Activated T-helper 1 cell treated with anti-CD3 and anti-CD28 coated beads, Interleukin-12 subunit alpha, Interleukin-12 subunit beta, Interleukin-2, Interleukin-4 antibody, amounts not matched to agents 30 ng/mL and 10 ng/mL and 1 ng/mL, durations not matched to agents 14 hours and 24 hours and 36 hours (primary cell): ENCODE results near the gene PHGDH. TPM values are rescaled to one million over a fixed set of nuclear protein-coding genes. Genes with fewer than 3 reads are reported as not detected.

Experiments used
- DNase-seq: peaks from one replicate; pipeline ENCODE4 v3.0.0; 2021; ENCODE audit warnings: low spot score
- H3K27ac Mint-ChIP-seq: one replicate; pipeline ENCODE4 v1.8.0; 2021; ENCODE audit warnings: mild to moderate bottlenecking, mixed read lengths
- H3K27me3 Mint-ChIP-seq: one replicate; pipeline ENCODE4 v1.8.0; 2022; ENCODE audit warnings: mild to moderate bottlenecking, moderate library complexity, mixed read lengths; ENCODE audit not compliant: insufficient read depth
- H3K36me3 Mint-ChIP-seq: one replicate; pipeline ENCODE4 v1.8.0; 2021; ENCODE audit warnings: low read depth, mixed read lengths
- H3K4me1 Mint-ChIP-seq: one replicate; pipeline ENCODE4 v1.8.0; 2021; ENCODE audit warnings: low read depth, mixed read lengths
- H3K4me3 Mint-ChIP-seq: one replicate; pipeline ENCODE4 v1.8.0; 2021; ENCODE audit warnings: mild to moderate bottlenecking, moderate library complexity, mixed read lengths
- H3K9me3 Mint-ChIP-seq: one replicate; pipeline ENCODE4 v1.8.0; 2021; ENCODE audit warnings: mixed read lengths
- intact Hi-C: fragments of 100-400 bp; cut with micrococcal nuclease; formaldehyde crosslinking; loops from one replicate; pipeline ENCODE4 v1.15.1; 2024
- total RNA-seq: library from RNA; stranded (reverse); gene quantifications from 2 replicates; pipeline ENCODE4 v1.2.3, GENCODE V29; 2022

Gene PHGDH
- total RNA-seq, 1 donor from 2014 or later, result 49.3 TPM

DNA sequence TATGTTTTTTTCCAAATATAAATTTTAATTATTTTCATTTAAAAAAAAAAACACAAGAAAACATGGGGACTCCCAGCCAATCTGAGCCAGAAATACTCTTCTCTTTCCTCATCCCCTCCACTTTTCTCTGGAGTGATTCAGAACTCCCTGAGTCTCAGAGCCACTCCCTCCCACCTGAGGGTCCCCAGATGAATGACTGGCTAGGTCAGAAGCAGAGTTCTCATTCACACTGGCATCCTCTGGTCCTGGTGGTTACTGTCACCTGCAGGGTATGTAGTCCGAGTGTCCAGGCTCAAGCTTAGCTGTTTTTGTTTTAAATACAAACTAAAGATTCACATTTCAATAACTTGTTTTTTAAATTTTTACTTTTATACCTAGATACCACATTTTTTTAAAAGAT lies 50.7 kb downstream of the PHGDH start:
- H3K27ac Mint-ChIP-seq, result no peak overlapping the region
- no peak overlapping the region for H3K4me3 Mint-ChIP-seq
- peaks cover 29% of the 10 kb centered on the region for H3K27me3 Mint-ChIP-seq
- H3K9me3 Mint-ChIP-seq, result no peaks in the 10 kb centered on the region
- intact Hi-C loops, result no loop called here
- H3K36me3 Mint-ChIP-seq, result no peaks in the 10 kb centered on the region
- no peak for DNase-seq
- peaks cover 12% of the 10 kb centered on the region for H3K4me1 Mint-ChIP-seq

DNA sequence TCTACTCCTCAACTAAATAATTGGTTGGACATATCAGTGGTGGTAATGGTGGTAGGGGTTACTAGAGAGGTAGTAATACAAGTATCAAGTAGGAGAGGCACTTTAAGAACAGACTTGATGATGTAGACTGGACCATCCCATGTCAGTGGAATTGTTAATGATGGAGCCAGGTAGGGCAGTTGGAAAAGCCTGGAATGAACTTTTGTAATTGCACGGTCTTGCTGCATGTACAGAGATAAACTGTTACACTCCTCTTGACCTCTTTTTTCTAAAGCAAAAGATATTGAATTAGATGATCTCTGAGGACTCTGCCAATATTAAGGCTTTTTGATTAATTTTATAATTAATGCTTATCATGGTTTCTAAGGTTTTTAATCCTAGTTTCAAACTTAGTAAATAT lies 51.2 kb downstream of the PHGDH start:
- peaks cover 24% of the 10 kb centered on the region for H3K27me3 Mint-ChIP-seq
- H3K27ac Mint-ChIP-seq, result no peak overlapping the region
- H3K9me3 Mint-ChIP-seq, result no peaks in the 10 kb centered on the region
- intact Hi-C loops, result no loop called here
- peaks cover 7% of the 10 kb centered on the region for H3K4me1 Mint-ChIP-seq
- DNase-seq, result no peak
- H3K36me3 Mint-ChIP-seq, result no peaks in the 10 kb centered on the region
- no peak overlapping the region for H3K4me3 Mint-ChIP-seq

- Mint-ChIP-seq H3K4me3 (no peak overlapping the region), H3K9me3 (no peaks in the 10 kb centered on the region), H3K27ac (no peak overlapping the region), H3K27me3 (peaks cover 29% of the 10 kb centered on the region), H3K36me3 (no peaks in the 10 kb centered on the region), H3K4me1 (no peaks in the 10 kb centered on the region)
- intact Hi-C loops, result no loop called here
- DNase-seq, result no peak
Observed at GRCh38 chr1:119764220-119764619, 52.5 kb downstream of the PHGDH start.

- Mint-ChIP-seq H3K4me3 (no peak overlapping the region), H3K27me3 (peaks cover 23% of the 10 kb centered on the region), H3K9me3 (no peaks in the 10 kb centered on the region), H3K27ac (no peak overlapping the region), H3K4me1 (no peaks in the 10 kb centered on the region), H3K36me3 (no peaks in the 10 kb centered on the region)
- intact Hi-C loops, result no loop called here
- no peak for DNase-seq
Observed at GRCh38 chr1:119766374-119766794, 54.6 kb downstream of the PHGDH start.

- Mint-ChIP-seq H3K4me1 (no peaks in the 10 kb centered on the region), H3K9me3 (no peaks in the 10 kb centered on the region), H3K27me3 (peaks cover 26% of the 10 kb centered on the region), H3K27ac (no peak overlapping the region), H3K4me3 (no peak overlapping the region), H3K36me3 (no peaks in the 10 kb centered on the region)
- DNase-seq, result no peak
- intact Hi-C loops, result no loop called here
Observed at GRCh38 chr1:119767486-119767885, 55.8 kb downstream of the PHGDH start.

DNA sequence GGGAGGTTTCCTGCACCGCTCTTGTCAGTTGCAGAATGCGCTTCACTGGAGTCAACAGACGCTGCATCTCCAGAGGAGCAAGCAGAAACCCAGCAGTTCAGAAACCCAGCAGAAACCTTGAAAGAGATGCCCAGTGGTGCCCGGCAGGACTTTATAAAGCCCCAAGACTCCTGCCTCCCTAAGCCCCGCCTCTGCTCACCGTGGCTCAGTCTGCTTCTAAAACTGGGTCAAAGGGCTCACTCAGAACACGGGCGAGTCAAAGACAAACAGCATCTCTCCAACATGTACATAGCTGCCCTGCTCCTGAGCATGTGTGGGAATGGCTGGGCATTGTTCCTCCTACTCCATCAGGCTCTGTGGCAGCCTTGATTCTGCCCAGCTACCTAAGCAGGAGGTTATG lies 57.0 kb downstream of the PHGDH start, which contains the start of gene HMGCS2:
HMGCS2 (minus strand) TSS at position 128 of the 400 bp plus-strand sequence; CDS start at position 67, 61 bp downstream.
- no peak for DNase-seq
- no peak within 1 kb of the TSS for H3K4me3 Mint-ChIP-seq
- H3K36me3 Mint-ChIP-seq, result peaks cover 3% of the 10 kb centered on the region
- intact Hi-C loops, result no loop called here
- no peaks in the 10 kb centered on the region for H3K4me1 Mint-ChIP-seq
- no peaks in the 10 kb centered on the region for H3K9me3 Mint-ChIP-seq
- no peak within 1 kb of the TSS for H3K27ac Mint-ChIP-seq
- H3K27me3 Mint-ChIP-seq, result peaks cover 25% of the 10 kb centered on the region

DNA sequence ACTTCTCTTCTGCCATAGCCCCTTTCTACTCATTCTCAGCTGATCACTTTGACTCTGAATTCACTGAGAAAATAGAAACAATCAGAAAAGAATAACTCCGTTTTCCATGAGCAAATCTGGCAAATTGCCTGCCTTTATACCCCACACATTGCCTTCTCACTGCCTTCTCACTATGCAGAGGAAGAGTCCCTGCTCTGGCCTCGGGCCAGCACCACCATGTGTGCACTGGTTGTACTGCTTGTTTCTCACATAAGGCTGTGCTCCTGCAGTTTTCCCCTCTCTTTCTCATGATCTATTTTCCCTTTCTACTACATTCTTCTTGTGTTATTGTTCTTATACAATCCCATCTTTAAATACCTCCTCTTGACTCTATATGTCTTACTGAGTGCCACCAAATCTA lies 59.3 kb downstream of the PHGDH start:
- no peaks in the 10 kb centered on the region for H3K9me3 Mint-ChIP-seq
- intact Hi-C loops, result no loop called here

GRCh38 chr1:119771770-119772169 lies 60.0 kb downstream of the PHGDH start:
- no peak for DNase-seq
- H3K27ac Mint-ChIP-seq, result no peak overlapping the region
- no peak overlapping the region for H3K4me3 Mint-ChIP-seq
- H3K36me3 Mint-ChIP-seq, result peaks cover 3% of the 10 kb centered on the region
- no peaks in the 10 kb centered on the region for H3K9me3 Mint-ChIP-seq
- peaks cover 26% of the 10 kb centered on the region for H3K27me3 Mint-ChIP-seq
- intact Hi-C loops, result no loop called here
- no peaks in the 10 kb centered on the region for H3K4me1 Mint-ChIP-seq

More for the DNA sequence above, 59.3 kb downstream of the PHGDH start:
- Mint-ChIP-seq H3K4me3 (no peak overlapping the region), H3K4me1 (no peaks in the 10 kb centered on the region), H3K36me3 (peaks cover 3% of the 10 kb centered on the region), H3K27me3 (peaks cover 27% of the 10 kb centered on the region), H3K27ac (no peak overlapping the region)
- DNase-seq, result no peak

DNA sequence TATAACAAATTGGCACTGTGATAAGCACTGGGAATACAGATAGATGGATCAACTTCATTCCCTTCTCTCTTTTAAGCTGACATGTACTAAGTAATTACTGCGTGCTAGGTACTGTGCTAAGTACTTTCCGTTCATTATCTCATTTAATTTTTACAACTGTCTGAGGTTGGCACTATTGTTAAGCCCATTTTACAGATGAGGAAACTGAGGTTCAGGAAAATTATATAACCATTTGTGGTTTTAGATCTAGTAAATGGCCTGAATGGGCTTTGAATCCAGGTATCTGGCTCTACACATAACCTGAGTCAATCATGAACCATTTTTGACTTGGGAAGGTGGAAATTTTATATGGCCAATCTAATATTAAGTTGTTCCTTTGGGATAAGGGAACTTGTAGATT lies 60.6 kb downstream of the PHGDH start:
- H3K4me1 Mint-ChIP-seq, result no peaks in the 10 kb centered on the region
- DNase-seq, result no peak
- H3K27me3 Mint-ChIP-seq, result peaks cover 21% of the 10 kb centered on the region
- intact Hi-C loops, result no loop called here
- peaks cover 3% of the 10 kb centered on the region for H3K36me3 Mint-ChIP-seq
- H3K27ac Mint-ChIP-seq, result no peak overlapping the region
- H3K9me3 Mint-ChIP-seq, result no peaks in the 10 kb centered on the region
- H3K4me3 Mint-ChIP-seq, result no peak overlapping the region

GRCh38 chr1:119773711-119774241 lies 62.0 kb downstream of the PHGDH start:
- no peaks in the 10 kb centered on the region for H3K4me1 Mint-ChIP-seq
- intact Hi-C loops, result no loop called here
- peaks cover 3% of the 10 kb centered on the region for H3K36me3 Mint-ChIP-seq
- H3K4me3 Mint-ChIP-seq, result no peak overlapping the region
- peaks cover 18% of the 10 kb centered on the region for H3K27me3 Mint-ChIP-seq
- H3K27ac Mint-ChIP-seq, result no peak overlapping the region
- no peaks in the 10 kb centered on the region for H3K9me3 Mint-ChIP-seq
- no peak for DNase-seq

DNA sequence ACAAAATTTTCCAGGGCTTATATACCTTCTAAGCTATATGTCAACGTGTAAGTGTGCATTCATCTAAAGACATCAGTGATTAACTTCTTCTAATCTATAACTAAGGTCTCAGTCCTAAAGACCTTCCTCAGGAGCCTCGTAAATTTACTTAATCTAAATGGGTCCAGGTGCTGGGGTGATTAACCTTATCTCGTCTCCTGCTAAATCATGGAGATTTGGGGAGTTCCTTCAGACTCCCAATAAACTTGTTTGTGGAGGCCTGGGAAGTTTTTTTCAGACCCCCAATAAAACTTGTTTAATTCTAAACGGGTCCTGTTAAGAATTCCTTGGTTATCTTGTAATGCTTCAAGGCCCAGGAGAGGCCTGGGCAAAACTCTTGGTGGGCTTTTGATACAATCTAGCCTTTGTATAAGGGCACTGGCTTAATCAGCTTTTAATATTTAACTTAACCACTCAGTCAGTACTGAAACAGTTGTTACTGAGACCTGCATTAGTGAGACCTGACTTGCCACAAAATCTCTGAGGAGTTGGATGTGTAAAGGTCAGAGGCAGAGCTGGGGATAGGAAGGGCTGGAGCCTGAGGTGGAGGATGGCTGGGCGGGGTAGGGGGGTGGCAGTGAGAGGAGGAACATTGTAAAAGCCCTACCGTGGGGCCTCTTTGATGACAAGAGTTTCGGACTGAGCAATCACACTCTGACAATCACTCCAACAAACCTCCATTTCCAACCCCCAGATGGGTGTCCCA lies 63.2 kb downstream of the PHGDH start:
- Mint-ChIP-seq H3K4me1 (peaks cover 6% of the 10 kb centered on the region), H3K4me3 (no peak overlapping the region), H3K27me3 (peaks cover 18% of the 10 kb centered on the region), H3K27ac (no peak overlapping the region), H3K36me3 (peaks cover 3% of the 10 kb centered on the region), H3K9me3 (no peaks in the 10 kb centered on the region)
- intact Hi-C loops, result no loop called here
- DNase-seq, result no peak

GRCh38 chr1:119778359-119778758 lies 66.6 kb downstream of the PHGDH start:
- Mint-ChIP-seq H3K27ac (no peak overlapping the region), H3K4me3 (no peak overlapping the region), H3K27me3 (peaks cover 32% of the 10 kb centered on the region), H3K9me3 (no peaks in the 10 kb centered on the region), H3K36me3 (peaks cover 3% of the 10 kb centered on the region), H3K4me1 (peaks cover 19% of the 10 kb centered on the region)
- intact Hi-C loops, result no loop called here
- no peak for DNase-seq

DNA sequence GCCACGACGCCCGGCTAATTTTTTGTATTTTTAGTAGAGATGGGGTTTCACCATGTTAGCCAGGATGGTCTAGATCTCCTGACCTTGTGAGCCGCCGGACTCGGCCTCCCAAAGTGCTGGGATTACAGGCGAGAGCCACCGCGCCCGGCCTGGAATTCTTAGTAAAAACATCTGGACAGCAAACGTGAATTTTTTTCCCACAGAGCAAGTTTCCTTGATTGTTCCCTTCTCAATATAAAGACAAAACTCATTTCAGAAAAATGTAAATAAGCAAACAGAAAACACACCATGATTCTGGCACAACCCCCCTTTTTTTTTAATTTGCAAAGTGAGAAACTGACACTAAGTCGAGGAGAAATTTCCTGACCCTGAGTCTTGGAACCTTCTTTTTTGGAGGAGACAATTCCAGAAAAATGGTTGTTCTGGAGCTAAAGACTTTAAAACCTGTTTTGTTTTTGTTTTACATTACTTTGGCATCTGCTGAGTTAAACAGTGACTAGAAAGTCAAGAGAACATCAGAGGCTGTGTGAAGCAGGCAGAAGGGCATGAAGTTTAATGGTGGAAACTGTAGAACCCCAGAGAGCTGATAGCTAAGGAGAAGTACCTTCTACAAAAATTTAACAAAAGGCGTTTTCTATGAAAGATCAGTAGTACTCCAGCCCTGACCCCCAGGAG lies 67.3 kb downstream of the PHGDH start:
- no peak for DNase-seq
- no peaks in the 10 kb centered on the region for H3K36me3 Mint-ChIP-seq
- no peaks in the 10 kb centered on the region for H3K9me3 Mint-ChIP-seq
- peaks cover 34% of the 10 kb centered on the region for H3K27me3 Mint-ChIP-seq
- intact Hi-C loops, result no loop called here
- no peak overlapping the region for H3K4me3 Mint-ChIP-seq
- no peak overlapping the region for H3K27ac Mint-ChIP-seq
- peaks cover 26% of the 10 kb centered on the region for H3K4me1 Mint-ChIP-seq
